ENCODE measurements around the gene CYP27A1. TPM values are rescaled to one million over a fixed set of nuclear protein-coding genes. Genes with fewer than 3 reads are reported as not detected.

The CYP27A1 gene
- total RNA-seq: 15.7 and 15.9 TPM in 2 replicates

DNA sequence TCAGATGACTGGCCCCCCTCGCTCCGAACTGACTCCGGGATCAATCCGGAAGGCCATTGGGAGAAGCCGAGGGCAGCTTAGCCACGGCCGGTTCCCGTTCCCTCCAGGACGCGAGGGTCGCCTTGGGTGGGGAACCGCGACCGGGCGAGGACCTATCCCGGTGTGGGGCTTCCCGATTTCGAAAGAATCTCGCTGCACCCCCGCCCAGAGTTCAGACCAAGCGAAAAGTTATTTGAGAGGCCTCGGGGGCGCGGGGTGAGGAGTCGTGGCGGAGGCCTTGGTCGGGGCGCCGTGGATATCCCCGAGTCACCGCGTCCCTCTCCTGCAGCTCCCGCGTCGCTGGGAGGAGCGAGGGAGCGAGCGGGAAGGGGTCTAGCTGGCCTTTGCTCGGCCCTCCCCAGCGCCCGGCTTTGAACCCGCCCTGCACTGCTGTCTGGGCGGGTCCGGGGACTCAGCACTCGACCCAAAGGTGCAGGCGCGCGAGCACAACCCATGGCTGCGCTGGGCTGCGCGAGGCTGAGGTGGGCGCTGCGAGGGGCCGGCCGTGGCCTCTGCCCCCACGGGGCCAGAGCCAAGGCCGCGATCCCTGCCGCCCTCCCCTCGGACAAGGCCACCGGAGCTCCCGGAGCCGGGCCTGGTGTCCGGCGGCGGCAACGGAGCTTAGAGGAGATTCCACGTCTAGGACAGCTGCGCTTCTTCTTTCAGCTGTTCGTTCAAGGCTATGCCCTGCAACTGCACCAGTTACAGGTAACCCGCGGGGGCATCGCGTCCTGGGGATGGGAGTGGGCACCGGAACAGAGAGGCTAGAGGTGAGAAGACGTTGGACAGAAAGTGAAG lies at the start of gene CYP27A1:
CYP27A1 (plus strand) TSS at position 457 of the 837 bp plus-strand sequence; CDS start at position 493, 36 bp downstream.

GRCh38 chr2:218831378-218831990 lies 49.5 kb downstream of the CYP27A1 start, which contains the start of gene PRKAG3:
TSS of gene PRKAG3 (minus strand) at chr2:218831803.

DNA sequence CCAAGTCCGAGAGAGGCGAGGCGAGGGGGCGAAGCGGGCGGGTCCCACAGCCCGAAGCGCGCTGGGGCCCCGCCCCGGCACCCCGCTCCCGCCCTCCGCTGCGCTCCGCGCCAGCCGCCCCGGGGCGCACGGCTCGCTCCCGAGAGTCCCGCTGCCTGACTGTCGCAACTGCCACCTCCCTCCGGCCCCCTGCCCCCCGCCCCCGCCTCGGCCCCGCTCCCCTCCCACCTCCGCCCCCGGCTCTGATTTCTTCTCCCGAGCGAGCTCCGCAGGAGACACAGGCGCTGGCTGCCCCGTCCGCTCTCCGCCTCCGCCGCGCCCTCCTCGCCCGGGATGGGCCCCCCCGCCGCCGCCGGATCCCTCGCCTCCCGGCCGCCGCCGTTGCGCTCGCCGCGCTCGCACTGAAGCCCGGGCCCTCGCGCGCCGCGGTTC lies 77.6 kb downstream of the CYP27A1 start, which contains the start of gene WNT6:
WNT6 (plus strand) TSS at position 250 of the 432 bp plus-strand sequence. CDS start 233 bp downstream, outside the sequence.

Other genes with a start within 250 kb of the CYP27A1 start
- 5.0 and 9.0 TPM in 2 replicates for gene USP37, start 213.8 kb upstream of the CYP27A1 start, total RNA-seq
- 28.6 and 32.8 TPM in 2 replicates for gene CNOT9, start 213.3 kb upstream of the CYP27A1 start, total RNA-seq
- 2.4 and 4.0 TPM in 2 replicates for gene PLCD4, start 174.2 kb upstream of the CYP27A1 start, total RNA-seq
- 11.7 and 13.9 TPM in 2 replicates for gene ZNF142, start 122.5 kb upstream of the CYP27A1 start, total RNA-seq
- 17.4 and 21.4 TPM in 2 replicates for gene BCS1L, start 122.5 kb upstream of the CYP27A1 start, total RNA-seq
- 12.5 and 15.9 TPM in 2 replicates for gene RNF25, start 110.1 kb upstream of the CYP27A1 start, total RNA-seq
- gene STK36, start 110.1 kb upstream of the CYP27A1 start, total RNA-seq: 13.6 and 18.5 TPM in 2 replicates
- 10.0 and 15.7 TPM in 2 replicates for gene TTLL4, start 71.3 kb upstream of the CYP27A1 start, total RNA-seq
- 0.19 TPM in 1 of 2 replicates, not detected in the other for gene PRKAG3, start 49.7 kb downstream of the CYP27A1 start, total RNA-seq
- gene WNT6, start 77.7 kb downstream of the CYP27A1 start, total RNA-seq: 0.06 TPM in 1 of 2 replicates, not detected in the other
- gene WNT10A, start 98.7 kb downstream of the CYP27A1 start, total RNA-seq: not detected in 2 replicates
- 0.06 TPM in 1 of 2 replicates, not detected in the other for gene CDK5R2, start 177.5 kb downstream of the CYP27A1 start, total RNA-seq
- not detected in 2 replicates for gene FEV, start 203.0 kb downstream of the CYP27A1 start, total RNA-seq
- not detected in 2 replicates for gene CRYBA2, start 211.3 kb downstream of the CYP27A1 start, total RNA-seq

All from cardiac ventricle fibroblast (primary cell).